HG03575 (cell line): Measurements from ENCODE around the gene CHAT.

ENCODE experiments used
- ATAC-seq: cut with Tn5 transposase; IDR thresholded peaks from one replicate; pipeline ENCODE4 v1.9.1; 2021; ENCODE audit not compliant: unreplicated experiment, insufficient number of reproducible peaks, low FRiP score; ENCODE audit errors: extremely low read depth

The CHAT gene

GRCh38 chr10:49622426-49623425 is 8.9 kb downstream of the CHAT start:
- no peak for ATAC-seq

- no peak for ATAC-seq
Measured at GRCh38 chr10:49624629-49625028, 10.8 kb downstream of the CHAT start.

GRCh38 chr10:49625411-49625810 is 11.6 kb downstream of the CHAT start:
- ATAC-seq, result no peak

- ATAC-seq, result no peak
Measured at GRCh38 chr10:49627038-49627437, 13.2 kb downstream of the CHAT start.

GRCh38 chr10:49627644-49628247 is 13.9 kb downstream of the CHAT start:
- ATAC-seq, result no peak

GRCh38 chr10:49628599-49628998 is 14.8 kb downstream of the CHAT start:
- ATAC-seq, result no peak

GRCh38 chr10:49629431-49629881 is 15.6 kb downstream of the CHAT start:
- ATAC-seq, result no peak

- ATAC-seq, result no peak
Measured at GRCh38 chr10:49631975-49632374, 18.1 kb downstream of the CHAT start.

GRCh38 chr10:49632406-49633317 is 18.8 kb downstream of the CHAT start:
- no peak for ATAC-seq

GRCh38 chr10:49633327-49634068 is 19.7 kb downstream of the CHAT start:
- ATAC-seq, result no peak

GRCh38 chr10:49634069-49634660 is 20.3 kb downstream of the CHAT start:
- ATAC-seq, result no peak

- no peak for ATAC-seq
Measured at GRCh38 chr10:49642311-49642710, 28.5 kb downstream of the CHAT start.

- no peak for ATAC-seq
Measured at GRCh38 chr10:49643241-49644034, 29.6 kb downstream of the CHAT start.

GRCh38 chr10:49644035-49644646 is 30.3 kb downstream of the CHAT start:
- ATAC-seq, result no peak

- ATAC-seq, result no peak
Measured at GRCh38 chr10:49645417-49645816, 31.6 kb downstream of the CHAT start.

- ATAC-seq, result no peak
Measured at GRCh38 chr10:49645871-49646870, 32.3 kb downstream of the CHAT start.
